ENCODE data around the gene RHEBL1. TPM values are rescaled to one million over a fixed set of nuclear protein-coding genes. Genes with fewer than 3 reads are reported as not detected.

RHEBL1 gene, protein sequence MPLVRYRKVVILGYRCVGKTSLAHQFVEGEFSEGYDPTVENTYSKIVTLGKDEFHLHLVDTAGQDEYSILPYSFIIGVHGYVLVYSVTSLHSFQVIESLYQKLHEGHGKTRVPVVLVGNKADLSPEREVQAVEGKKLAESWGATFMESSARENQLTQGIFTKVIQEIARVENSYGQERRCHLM
- total RNA-seq (under 1 TPM in 1 of 4 donors, not detected in 3; 0.97 TPM), polyA plus RNA-seq (1 to 10 TPM in 1 of 3 donors, under 1 TPM in 2; 0.21 to 1.2 (median 0.57) TPM)
- long read RNA-seq, donor 1, result 0 reads
- long read RNA-seq, donor 2, result 0 reads

GRCh38 chr12:49069507-49070346 is at the start of gene RHEBL1:
TSS of gene RHEBL1 (minus strand) at chr12:49069979. CDS start at chr12:49069785, 194 bp downstream.
- Histone ChIP-seq H3K36me3 (ENCODE audit: insufficient read depth in 1 of 2, low read depth in 1 of 2) (no peaks in the 10 kb centered on the region), H3K27me3 (ENCODE audit: insufficient read depth in 3 of 3, low read length in 2 of 3) (no peaks in the 10 kb centered on the region), H3K27ac (peak within 1 kb of the TSS; percentile 70), H3K4me1 (peaks cover 10% of the 10 kb centered on the region), H3K9me3 (no peaks in the 10 kb centered on the region), H3K4me3 (peak within 1 kb of the TSS; percentile 85)
- intact Hi-C loops (cut with DNase I), result loop anchor here in 1 of 2 donors (10.0 kb wide), 1 partner anchor 165 kb away; no protein-coding TSS in a partner anchor
- 0 to 1% (median 0%) methylated on average over 60 of the region's 60 CpGs for WGBS, 3 donors
- DNase-seq, result peak; percentile 99
- TF ChIP-seq CTCF (IDR thresholded peaks at IDR 0.05), result no peak
- peak; percentile 100 for ATAC-seq

DNA sequence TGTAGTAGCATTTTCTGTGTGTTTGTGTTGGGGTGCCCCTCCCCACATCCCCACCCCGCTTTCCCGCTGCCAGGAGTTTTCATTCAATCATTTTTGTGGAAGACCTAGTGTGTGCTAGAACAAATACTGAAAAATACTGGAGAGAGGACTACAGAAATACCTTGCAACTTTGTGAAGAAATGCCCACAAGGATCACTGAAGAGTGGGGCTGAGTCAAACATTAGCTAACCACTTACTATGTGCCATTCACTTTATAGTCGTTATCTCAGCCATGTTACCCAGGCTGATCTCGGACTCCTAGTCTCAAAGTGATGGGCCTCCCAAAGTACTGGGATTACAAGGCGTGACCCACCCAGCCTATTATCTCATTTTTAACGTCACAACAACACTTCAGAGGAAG is 41.4 kb upstream of the RHEBL1 start:
- Histone ChIP-seq H3K27me3 (ENCODE audit: insufficient read depth in 3 of 3, low read length in 2 of 3) (no peaks in the 10 kb centered on the region), H3K4me3 (peak overlapping the region; percentile 77), H3K4me1 (peaks cover 28% of the 10 kb centered on the region), H3K9me3 (no peaks in the 10 kb centered on the region), H3K36me3 (ENCODE audit: insufficient read depth in 1 of 2, low read depth in 1 of 2) (peaks cover 0 to 6% of the 10 kb centered on the region in 2 donors), H3K27ac (peak overlapping the region; percentile 91)
- DNase-seq (no peak), ATAC-seq (peak in 1 of 4 donors; percentile 3)
- WGBS, 3 donors, result 48 to 52% (median 51%) methylated on average over 6 of the region's 6 CpGs
- no peak for TF ChIP-seq CTCF (IDR thresholded peaks at IDR 0.05)
- intact Hi-C loops (cut with DNase I), result loop anchor here (2.0 to 5.0 kb wide), 2 partner anchors 20 to 34 kb away; partner anchors contain the start of gene TUBA1B (in 1 of the 2)

GRCh38 chr12:49110464-49111155 is 40.8 kb upstream of the RHEBL1 start, which contains the start of gene LMBR1L:
TSS of gene LMBR1L (minus strand) at chr12:49110847. CDS start at chr12:49110555, 292 bp downstream.
- Histone ChIP-seq H3K36me3 (ENCODE audit: insufficient read depth in 1 of 2, low read depth in 1 of 2) (peaks cover 0 to 12% of the 10 kb centered on the region in 2 donors), H3K9me3 (no peaks in the 10 kb centered on the region), H3K4me1 (peaks cover 34% of the 10 kb centered on the region), H3K4me3 (peak within 1 kb of the TSS; percentile 77), H3K27ac (peak within 1 kb of the TSS; percentile 91), H3K27me3 (ENCODE audit: insufficient read depth in 3 of 3, low read length in 2 of 3) (no peaks in the 10 kb centered on the region)
- ATAC-seq (peak; percentile 96 to 99 (median 97)), DNase-seq (peak; percentile 95 to 97)
- WGBS, 3 donors, result 0 to 1% (median 1%) methylated on average over 42 to 43 of the region's 43 CpGs
- intact Hi-C loops (cut with DNase I), result loop anchor here (2.0 to 5.0 kb wide), 2 partner anchors 20 to 33 kb away; partner anchors contain the start of gene TUBA1B (in 1 of the 2)
- TF ChIP-seq CTCF (IDR thresholded peaks at IDR 0.05), result peak; percentile 47

DNA sequence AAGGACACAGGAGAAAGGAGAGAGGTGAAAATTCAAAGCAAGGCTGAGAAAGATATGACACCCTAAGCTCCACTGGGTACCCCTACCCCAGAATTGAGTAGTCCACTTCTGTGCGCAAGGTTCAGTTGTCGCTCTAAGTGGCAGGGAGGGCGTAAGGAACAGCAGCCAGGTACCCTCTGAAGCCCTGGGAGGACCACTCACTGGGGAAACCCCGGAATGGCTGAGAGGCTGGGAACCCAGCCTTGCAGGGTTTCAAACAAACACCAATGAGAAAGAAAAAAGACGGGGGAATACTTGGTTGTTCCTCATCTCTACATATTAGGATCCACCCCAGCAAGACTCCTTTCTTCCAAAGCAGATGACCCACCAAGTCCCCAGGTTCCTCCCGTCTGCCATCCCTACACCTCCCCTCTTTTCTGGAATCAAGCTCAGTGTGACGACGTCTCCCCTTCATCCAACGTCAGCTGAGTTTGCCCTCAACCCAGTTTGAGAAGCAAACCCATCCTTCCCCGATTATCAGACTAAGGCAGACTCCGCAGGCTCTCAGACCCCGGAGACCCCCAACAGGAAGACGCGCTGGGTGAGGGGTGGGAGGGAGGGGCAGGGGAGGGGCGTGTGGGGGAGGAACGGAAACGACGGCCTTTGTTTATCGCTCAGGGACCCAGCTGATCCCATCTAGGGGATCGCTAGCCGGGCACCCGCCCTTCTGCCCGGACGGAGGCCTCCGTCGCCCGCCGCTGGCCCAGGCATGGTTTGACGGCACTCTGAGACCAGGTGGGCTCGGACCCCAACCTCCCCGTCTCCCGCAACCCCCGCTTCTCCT is 40.1 kb upstream of the RHEBL1 start:
- 3 to 4% (median 3%) methylated on average over 25 to 33 of the region's 33 CpGs for WGBS, 3 donors
- peak overlapping the region; percentile 77 for H3K4me3 ChIP-seq
- H3K27ac ChIP-seq, result peak overlapping the region; percentile 91
- no peaks in the 10 kb centered on the region for H3K27me3 ChIP-seq (ENCODE audit: insufficient read depth in 3 of 3, low read length in 2 of 3)
- H3K9me3 ChIP-seq, result no peaks in the 10 kb centered on the region
- ATAC-seq (peak; percentile 11 to 47 (median 23)), DNase-seq (peak in 1 of 2 donors; percentile 62)
- peaks cover 39% of the 10 kb centered on the region for H3K4me1 ChIP-seq
- intact Hi-C loops (cut with DNase I), result loop anchor here (2.0 to 5.0 kb wide), 2 partner anchors 21 to 33 kb away; partner anchors contain the start of gene TUBA1B (in 1 of the 2)
- peaks cover 0 to 17% of the 10 kb centered on the region in 2 donors for H3K36me3 ChIP-seq (ENCODE audit: insufficient read depth in 1 of 2, low read depth in 1 of 2)
- TF ChIP-seq CTCF (IDR thresholded peaks at IDR 0.05), result no peak

Measured in psoas muscle (tissue), 8 donors.